Ovary (tissue), 9 donors: ENCODE data around the gene ARHGDIA. TPM values are rescaled to one million over a fixed set of nuclear protein-coding genes. Genes with fewer than 3 reads are reported as not detected.
A peak's percentile ranks its signal among the peaks of the same experiment; 100 is the strongest.

ENCODE experiments used
- DNase-seq, 5 donors: peaks; one replicate each; pipeline ENCODE4 v3.0.0-alpha.2; 2019 to 2020
- H3K27ac ChIP-seq, 2 donors: fragments of 200-600 bp; one replicate each; pipeline versions ENCODE4 v1.5.1 to v1.8.0; 2019 to 2022
- H3K27me3 ChIP-seq: fragments of 200-600 bp; one replicate; pipeline ENCODE4 v1.8.0; 2022
- H3K36me3 ChIP-seq: fragments of 200-600 bp; sonication (generic); one replicate; pipeline ENCODE4 v1.5.1; 2019
- H3K4me1 ChIP-seq: one replicate; pipeline ENCODE4 v1.8.1; 2013; ENCODE audit warnings: mild to moderate bottlenecking, moderate library complexity; ENCODE audit not compliant: insufficient read depth
- H3K4me3 ChIP-seq: fragments of 200-600 bp; sonication (generic); one replicate; pipeline ENCODE4 v1.5.1; 2017
- H3K9me3 ChIP-seq, 2 donors: fragments of 200-600 bp in 1 of 2; sonication (generic) in 1 of 2; one replicate each; pipeline versions ENCODE4 v1.5.1 to v1.8.1; 2013 to 2019; ENCODE audit warnings: mild to moderate bottlenecking in 1 of 2, moderate library complexity in 1 of 2
- CTCF ChIP-seq, 3 donors: fragments of 450-650 bp in 2 of 3; fragments of 200-600 bp in 1 of 3; IDR thresholded peaks; one replicate each; pipeline versions ENCODE4 v1.5.1 to v1.8.0; 2016 to 2022; ENCODE audit warnings: antibody characterized with exemption in 3 of 3, mild to moderate bottlenecking in 1 of 3
- EP300 ChIP-seq: sonication (generic); formaldehyde crosslinking; IDR thresholded peaks from one replicate; pipeline ENCODE4 v1.6.1; 2017; ENCODE audit warnings: antibody characterized with exemption
- POLR2A ChIP-seq: fragments of 450-650 bp; IDR thresholded peaks from one replicate; pipeline ENCODE4 v1.6.1; 2017; ENCODE audit warnings: antibody characterized with exemption, mild to moderate bottlenecking, moderate library complexity
- WGBS, 3 donors: extraction: QIAGEN DNeasy Blood & Tissue Kit in 1 of 3; methylation state at CpG; one replicate each; pipeline versions ENCODE4 v1.1.5 to v1.1.7; 2013 to 2017; 5-methylcytosine and 5-hydroxymethylcytosine counted together
- intact Hi-C, 4 donors: fragments of 100-400 bp; cut with DNase I; formaldehyde crosslinking; loops; one replicate each; pipeline versions ENCODE4 v1.11.0 to v1.15.1; 2022 to 2023
- polyA plus RNA-seq, 2 donors: library from polyadenylated mRNA; stranded (reverse); fragments of 200-250 nt in 1 of 2; fragments of 350-450 nt in 1 of 2; fragmentation: Illumina TruSeq in 1 of 2; extraction: RNeasy Lipid Tissue Mini Kit (QIAGEN cat#74804) in 1 of 2; gene quantifications; one replicate each; pipeline ENCODE4 v1.2.3, GENCODE V29; 2013 to 2014
- total RNA-seq, 7 donors: library from RNA; depleted of rRNA in 2 of 7; stranded (reverse); fragments of >200 nt in 2 of 7; fragmentation: NEBNext Ultra II Directional in 3 of 7; extraction: Animal tissue kit (Norgen Biotek cat#: 25700) in 3 of 7; gene quantifications; one replicate each; pipeline versions ENCODE4 v1.1.0 to v1.2.4, GENCODE V29; 2016 to 2023
- donor health status: DM: no; HTN: no; CAD: no; lungs with moderate emphysema.
- donor health status: DM: no; HTN: no; CAD: no.
- donor health status: Bipolar disorder and iron deficiency.
- donor health status: DM: yes; HTN: yes; CAD: no.
- donor health status: DM: no; HTN: no; CAD: no.
- donor health status: DM: yes; HTN: yes; CAD: no.

ARHGDIA gene
- total and polyA plus RNA-seq, 9 donors: 52.0 to 455 (median 293) TPM

GRCh38 chr17:81865733-81866439 is 5.3 kb downstream of the ARHGDIA start:
- H3K27ac ChIP-seq: no peak overlapping the region
- H3K9me3 ChIP-seq: no peaks in the 10 kb centered on the region
- peak in 2 of 5 donors; percentile 50 to 65 for DNase-seq
- peaks cover 10% of the 10 kb centered on the region for H3K4me1 ChIP-seq
- 47 to 64% (median 53%) methylated on average over 16 to 18 of the region's 18 CpGs for WGBS, 3 donors
- H3K4me3 ChIP-seq: no peak overlapping the region
- intact Hi-C loops: no loop called here
- TF ChIP-seq CTCF (IDR thresholded peaks at IDR 0.05): no peak
- no peak for TF ChIP-seq EP300
- no peak for TF ChIP-seq POLR2A
- H3K36me3 ChIP-seq: no peaks in the 10 kb centered on the region
- no peaks in the 10 kb centered on the region for H3K27me3 ChIP-seq

GRCh38 chr17:81865358-81865732 is 5.8 kb downstream of the ARHGDIA start:
- WGBS, 3 donors: 87 to 93% (median 91%) methylated on average over 8 of the region's 8 CpGs
- Histone ChIP-seq H3K27ac (no peak overlapping the region), H3K27me3 (no peaks in the 10 kb centered on the region), H3K4me3 (no peak overlapping the region), H3K4me1 (peaks cover 10% of the 10 kb centered on the region), H3K9me3 (no peaks in the 10 kb centered on the region), H3K36me3 (no peaks in the 10 kb centered on the region)
- no peak for TF ChIP-seq POLR2A
- TF ChIP-seq EP300: no peak
- TF ChIP-seq CTCF (IDR thresholded peaks at IDR 0.05): no peak
- no peak for DNase-seq
- intact Hi-C loops: no loop called here

GRCh38 chr17:81863833-81864768 is 7.0 kb downstream of the ARHGDIA start:
- H3K27me3 ChIP-seq: no peaks in the 10 kb centered on the region
- no peak for TF ChIP-seq EP300
- no peak for TF ChIP-seq CTCF (IDR thresholded peaks at IDR 0.05)
- TF ChIP-seq POLR2A: no peak
- H3K4me3 ChIP-seq: no peak overlapping the region
- H3K4me1 ChIP-seq: peaks cover 8% of the 10 kb centered on the region
- no peak for DNase-seq
- no peak overlapping the region for H3K27ac ChIP-seq
- no peaks in the 10 kb centered on the region for H3K36me3 ChIP-seq
- WGBS, 3 donors: 63 to 77% (median 63%) methylated on average over 9 of the region's 9 CpGs
- intact Hi-C loops: no loop called here
- no peaks in the 10 kb centered on the region for H3K9me3 ChIP-seq

- no peak for TF ChIP-seq CTCF (IDR thresholded peaks at IDR 0.05)
- TF ChIP-seq EP300: no peak
- no peak for TF ChIP-seq POLR2A
- H3K4me1 ChIP-seq: peaks cover 14% of the 10 kb centered on the region
- H3K27me3 ChIP-seq: no peaks in the 10 kb centered on the region
- no peak overlapping the region for H3K27ac ChIP-seq
- no peaks in the 10 kb centered on the region for H3K9me3 ChIP-seq
- intact Hi-C loops: no loop called here
- no peaks in the 10 kb centered on the region for H3K36me3 ChIP-seq
- H3K4me3 ChIP-seq: no peak overlapping the region
- DNase-seq: no peak
- WGBS, 3 donors: 76 to 81% (median 79%) methylated on average over 6 of the region's 6 CpGs
Measured at GRCh38 chr17:81863123-81863675, 7.9 kb downstream of the ARHGDIA start.
